ENCODE measurements around the gene ZNF318.
"Not testable (repeated sequence)": the region's sequence is repeated elsewhere in the genome, so short reads cannot be mapped to it uniquely, and the experiment has no call there.

ZNF318 gene, protein sequence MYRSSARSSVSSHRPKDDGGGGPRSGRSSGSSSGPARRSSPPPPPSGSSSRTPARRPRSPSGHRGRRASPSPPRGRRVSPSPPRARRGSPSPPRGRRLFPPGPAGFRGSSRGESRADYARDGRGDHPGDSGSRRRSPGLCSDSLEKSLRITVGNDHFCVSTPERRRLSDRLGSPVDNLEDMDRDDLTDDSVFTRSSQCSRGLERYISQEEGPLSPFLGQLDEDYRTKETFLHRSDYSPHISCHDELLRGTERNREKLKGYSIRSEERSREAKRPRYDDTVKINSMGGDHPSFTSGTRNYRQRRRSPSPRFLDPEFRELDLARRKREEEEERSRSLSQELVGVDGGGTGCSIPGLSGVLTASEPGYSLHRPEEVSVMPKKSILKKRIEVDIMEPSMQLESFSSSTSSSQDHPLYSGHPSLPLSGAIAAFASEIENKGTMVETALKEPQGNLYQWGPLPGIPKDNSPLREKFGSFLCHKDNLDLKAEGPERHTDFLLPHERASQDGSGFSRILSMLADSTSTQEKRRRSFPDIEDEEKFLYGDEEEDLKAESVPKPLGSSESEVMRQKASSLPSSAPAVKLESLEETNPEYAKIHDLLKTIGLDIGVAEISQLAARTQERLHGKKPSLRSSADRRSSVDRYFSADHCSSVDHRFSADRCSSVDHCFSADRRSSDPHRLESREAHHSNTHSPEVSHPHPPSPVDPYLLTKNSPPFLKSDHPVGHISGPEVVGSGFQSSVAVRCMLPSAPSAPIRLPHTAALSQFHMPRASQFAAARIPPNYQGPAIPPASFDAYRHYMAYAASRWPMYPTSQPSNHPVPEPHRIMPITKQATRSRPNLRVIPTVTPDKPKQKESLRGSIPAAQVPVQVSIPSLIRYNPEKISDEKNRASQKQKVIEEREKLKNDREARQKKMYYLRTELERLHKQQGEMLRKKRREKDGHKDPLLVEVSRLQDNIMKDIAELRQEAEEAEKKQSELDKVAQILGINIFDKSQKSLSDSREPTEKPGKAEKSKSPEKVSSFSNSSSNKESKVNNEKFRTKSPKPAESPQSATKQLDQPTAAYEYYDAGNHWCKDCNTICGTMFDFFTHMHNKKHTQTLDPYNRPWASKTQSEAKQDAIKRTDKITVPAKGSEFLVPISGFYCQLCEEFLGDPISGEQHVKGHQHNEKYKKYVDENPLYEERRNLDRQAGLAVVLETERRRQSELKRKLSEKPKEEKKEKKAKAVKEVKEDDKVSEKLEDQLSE (N-terminal part only)

DNA sequence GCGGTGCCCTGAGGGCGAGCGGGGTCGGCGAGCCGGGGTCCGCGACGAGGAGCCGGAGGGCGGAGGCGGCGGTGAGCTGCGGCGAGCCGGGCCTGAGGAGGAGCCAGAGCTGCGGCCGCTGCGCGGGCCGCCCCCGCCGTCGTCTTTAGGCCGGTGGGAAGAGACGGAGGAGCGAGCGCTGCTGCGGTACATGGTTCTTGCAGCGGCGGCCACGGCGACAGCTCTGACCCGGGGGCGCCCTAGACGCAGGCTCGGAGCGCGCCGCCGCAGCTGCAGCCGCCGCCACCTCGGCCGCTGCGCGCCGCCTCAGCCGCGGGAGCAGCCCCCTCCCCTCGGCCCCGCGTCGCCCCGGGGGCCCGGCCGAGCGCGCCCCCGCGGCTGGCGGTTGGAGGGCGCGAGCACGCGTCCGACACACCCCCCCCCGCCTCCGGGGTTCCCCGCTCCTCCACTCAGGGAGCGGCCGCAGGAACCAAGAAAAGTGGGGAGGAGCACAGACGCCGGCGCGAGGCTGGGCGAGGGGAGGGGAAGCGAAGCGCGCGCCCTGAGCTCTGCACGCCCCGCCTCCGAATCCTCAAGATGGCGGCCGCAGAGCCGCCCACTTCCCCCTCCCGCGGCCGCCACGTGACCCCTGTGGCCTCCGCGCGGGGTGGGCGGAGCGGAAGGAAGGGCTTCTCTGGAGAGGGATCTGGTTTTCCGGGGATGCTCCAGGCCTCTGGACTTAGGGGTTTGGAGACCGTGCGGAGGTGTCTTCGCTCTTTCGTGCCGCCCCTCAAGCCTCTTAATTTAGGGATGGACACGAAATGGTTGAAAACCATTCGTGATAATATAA, at the start of gene ZNF318:
ZNF318 (minus strand) TSS at position 474 of the 829 bp plus-strand sequence; CDS start at position 192, 282 bp downstream.
- peak; percentile 99 for DNase-seq (ENCODE audit: low read depth, low spot score)

DNA sequence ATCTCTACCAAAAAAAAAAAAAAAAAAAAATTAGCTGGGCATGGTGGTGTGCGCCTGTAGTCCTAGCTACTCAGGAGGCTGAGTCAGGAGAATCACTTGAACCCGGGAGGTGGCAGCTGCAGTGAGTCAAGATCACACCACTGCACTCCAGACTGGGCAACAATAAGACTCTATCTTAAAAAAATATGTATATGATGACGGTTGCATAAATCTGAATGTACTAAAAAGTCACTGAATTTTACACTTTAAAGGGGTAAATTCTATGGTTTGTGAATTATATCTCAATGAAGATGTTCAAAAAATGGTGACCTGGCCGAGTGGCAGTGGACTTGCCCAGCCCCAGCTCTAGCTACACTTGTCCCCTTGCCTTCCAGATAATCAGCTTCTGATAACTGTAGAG, 47.5 kb upstream of the ZNF318 start:
- DNase-seq (ENCODE audit: low read depth, low spot score): no peak

DNA sequence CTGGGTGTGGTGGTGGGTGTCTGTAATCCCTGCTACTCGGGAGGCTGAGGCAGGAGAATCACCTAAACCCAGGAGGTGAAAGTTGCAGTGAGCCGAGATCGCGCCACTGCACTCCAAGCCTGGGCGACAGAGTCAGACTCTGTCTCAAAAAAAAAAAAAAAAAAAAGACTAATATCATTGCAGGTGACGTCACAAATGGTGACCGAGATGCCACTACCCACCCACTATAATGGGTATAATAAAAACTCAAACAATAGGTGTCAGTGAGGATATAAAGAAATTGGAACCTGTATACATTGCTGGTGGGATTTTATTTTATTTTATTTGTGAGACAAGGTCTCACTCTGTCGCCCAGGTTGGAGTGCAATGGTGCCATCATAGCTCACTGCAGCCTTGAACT, 45.8 kb upstream of the ZNF318 start:
- DNase-seq (ENCODE audit: low read depth, low spot score): not testable (repeated sequence)

DNA sequence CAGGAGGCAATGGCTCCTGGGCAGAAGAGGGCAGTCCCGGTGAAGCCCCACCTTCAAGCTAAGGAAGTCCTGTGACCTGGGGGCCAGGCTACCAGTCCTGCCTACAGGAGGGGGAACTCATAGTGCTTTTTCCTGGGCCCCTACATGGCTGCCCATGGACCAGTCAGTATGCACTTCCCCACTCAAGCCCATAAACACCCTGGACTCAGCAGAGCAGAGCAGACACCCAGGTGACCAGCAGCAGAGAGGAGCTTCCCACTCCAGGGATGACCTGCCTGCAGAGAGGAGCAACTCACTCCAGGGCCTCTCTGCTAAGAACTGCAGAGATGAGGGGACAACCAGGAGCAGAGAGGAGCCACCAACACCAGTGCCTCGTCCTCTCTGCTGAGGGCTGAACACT, 43.6 kb upstream of the ZNF318 start:
- no peak for DNase-seq (ENCODE audit: low read depth, low spot score)

DNA sequence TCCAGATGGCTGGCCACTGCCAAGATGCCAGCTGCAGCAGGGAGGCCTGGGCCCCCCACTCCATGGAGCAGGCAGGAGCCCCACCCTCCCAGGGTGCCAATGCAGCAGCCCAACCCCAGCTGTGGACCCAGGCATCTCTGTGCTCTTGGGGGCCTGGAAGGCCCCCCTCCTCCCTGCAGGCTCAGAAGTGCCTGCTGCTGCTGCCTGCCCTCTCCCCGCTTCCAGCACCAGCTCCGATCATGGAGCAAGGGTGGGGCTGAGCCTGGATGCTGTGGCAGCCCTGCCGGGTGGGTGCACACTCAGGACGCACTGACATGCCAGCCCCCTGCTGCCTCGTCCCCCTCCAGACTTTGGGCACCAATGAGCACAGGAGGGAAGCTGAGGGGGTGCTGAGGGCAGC, 43.1 kb upstream of the ZNF318 start:
- no peak for DNase-seq (ENCODE audit: low read depth, low spot score)

DNA sequence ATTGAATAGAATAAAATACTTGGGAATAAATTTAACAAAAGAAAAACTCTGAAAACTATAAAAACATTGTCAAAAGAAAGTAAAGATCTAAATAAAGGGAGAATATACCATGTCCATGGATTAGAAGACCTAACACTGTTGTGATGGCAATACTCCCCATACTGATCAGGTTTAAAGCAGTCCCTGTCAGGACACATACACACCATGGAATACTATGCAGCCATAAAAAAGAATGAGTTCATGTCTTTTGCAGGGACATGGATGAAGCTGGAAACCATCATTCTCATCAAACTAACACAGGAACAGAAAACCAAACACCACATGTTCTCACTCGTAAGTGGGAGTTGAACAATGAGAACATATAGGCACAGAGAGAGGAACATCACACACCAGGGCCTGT, 41.3 kb upstream of the ZNF318 start:
- not testable (repeated sequence) for DNase-seq (ENCODE audit: low read depth, low spot score)

DNA sequence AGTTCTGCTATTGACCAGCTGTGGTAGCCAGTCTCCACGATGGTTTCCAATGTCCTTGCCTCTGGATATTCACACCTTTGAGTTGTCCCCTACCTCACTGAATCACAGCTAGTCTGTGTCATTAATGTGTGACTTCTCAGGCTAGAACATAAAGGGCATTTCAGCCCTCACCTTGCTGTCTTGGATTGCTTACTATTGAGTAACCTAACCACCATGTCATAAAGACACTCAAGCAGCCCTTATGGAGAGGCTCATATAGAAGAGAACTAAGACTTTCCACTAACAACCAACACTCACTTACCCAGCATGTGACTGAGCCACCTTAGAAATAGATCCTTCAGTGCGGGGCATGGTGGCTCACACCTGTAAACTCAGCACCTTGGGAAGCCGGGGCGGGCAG, 38.8 kb upstream of the ZNF318 start:
- DNase-seq (ENCODE audit: low read depth, low spot score): no peak

DNA sequence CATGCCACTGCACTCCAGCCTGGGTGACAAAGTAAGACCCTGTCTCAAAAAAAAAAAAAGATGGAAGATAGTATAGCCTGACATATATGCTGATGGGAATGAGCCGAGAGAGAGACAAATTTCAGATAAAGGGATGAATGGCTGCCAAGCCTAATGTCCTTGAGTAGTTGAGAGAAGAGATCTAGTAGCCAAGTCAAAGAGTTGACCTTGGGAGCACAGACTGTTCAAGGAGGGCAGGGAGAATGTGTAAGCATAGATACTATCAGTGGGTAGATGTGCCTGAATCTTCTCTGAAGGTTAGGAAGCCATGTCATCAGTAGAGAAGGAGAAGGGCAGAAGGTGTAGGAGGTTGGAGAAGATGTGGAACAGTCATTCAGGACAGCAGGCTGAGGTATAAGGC, 37.8 kb upstream of the ZNF318 start:
- DNase-seq (ENCODE audit: low read depth, low spot score): no peak

DNA sequence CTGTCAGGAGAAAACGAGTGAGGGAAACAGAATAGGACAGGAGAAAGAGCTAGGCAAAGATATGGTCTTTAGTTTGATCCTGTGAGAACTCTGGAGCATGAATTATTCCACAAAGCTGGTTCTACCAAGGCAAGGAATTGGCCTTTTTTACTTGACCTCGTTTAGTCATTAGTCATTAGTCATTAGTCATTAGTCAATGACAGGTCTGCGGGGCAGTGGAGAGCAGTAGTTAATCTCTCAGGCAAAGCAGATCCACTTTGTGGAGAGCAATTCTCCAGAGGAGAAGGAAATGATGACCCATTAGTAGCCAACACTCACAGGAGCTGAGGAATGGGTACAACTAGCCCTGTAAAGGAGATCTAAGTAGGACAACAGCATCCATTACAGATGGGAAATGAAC, 35.9 kb upstream of the ZNF318 start:
- no peak for DNase-seq (ENCODE audit: low read depth, low spot score)

DNA sequence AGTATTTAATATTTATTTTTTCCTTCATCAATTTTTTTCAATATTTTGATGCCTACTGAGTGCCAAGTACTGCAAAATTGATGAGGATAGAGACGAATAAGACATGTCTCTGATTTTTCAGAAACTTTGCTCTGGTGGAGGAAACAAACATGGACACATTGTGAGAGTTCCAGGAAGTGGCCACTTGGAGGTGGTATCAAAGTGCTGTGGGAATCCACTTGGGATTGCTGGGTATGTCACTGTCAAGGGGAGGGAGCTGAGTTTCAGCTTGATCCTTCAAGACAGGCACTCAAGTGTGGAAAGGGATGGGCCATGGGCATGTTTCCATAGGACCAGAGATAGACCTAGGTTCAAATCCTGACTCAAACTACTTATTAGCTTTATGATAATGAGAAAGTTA, 33.4 kb upstream of the ZNF318 start:
- no peak for DNase-seq (ENCODE audit: low read depth, low spot score)

DNA sequence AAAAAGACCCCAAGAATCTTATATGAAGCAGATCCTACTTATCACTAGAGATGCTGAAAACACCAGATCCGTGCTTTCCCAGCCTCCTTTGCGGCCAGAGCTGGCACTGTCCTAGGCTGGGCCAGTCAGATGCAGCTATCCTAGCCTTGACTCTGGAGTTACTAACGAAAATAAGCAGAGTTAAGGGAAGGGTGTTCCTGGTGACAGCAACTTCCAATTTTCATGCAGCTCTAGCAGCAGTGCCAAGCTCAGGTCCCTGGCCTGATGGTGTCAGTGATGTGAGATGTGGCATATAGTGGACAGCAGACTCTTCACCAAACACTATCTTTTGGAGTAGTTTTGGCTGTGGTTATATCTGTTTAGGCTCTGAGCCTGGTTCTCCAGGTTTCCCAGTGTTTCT, 32.3 kb upstream of the ZNF318 start:
- no peak for DNase-seq (ENCODE audit: low read depth, low spot score)

DNA sequence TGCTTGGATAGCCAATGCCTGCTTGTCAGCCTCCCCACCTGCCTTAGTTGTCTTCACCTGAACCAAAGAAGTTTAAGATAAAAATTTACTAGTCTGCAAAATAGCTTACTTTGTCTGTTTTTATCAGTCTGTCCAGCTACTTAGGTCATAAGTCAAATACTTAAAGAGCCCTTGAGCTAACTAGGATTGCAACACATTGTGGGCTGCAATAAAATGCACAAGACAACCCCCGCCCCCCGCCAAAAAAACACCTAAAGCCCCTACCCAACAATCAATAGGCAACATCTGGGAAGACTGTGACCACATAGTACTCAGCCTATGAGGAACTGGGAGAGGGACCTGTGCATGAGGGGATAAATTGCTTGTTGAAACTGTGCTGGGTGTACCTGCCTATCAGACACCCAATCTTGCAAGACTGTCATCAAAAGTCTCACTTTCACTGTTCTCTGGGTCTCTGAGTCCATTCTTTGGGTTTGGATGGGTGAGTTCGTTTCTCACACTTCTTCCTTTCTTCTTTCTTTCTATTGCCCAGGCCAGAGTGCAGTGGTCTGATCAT, 30.6 kb upstream of the ZNF318 start:
- no peak for DNase-seq (ENCODE audit: low read depth, low spot score)

DNA sequence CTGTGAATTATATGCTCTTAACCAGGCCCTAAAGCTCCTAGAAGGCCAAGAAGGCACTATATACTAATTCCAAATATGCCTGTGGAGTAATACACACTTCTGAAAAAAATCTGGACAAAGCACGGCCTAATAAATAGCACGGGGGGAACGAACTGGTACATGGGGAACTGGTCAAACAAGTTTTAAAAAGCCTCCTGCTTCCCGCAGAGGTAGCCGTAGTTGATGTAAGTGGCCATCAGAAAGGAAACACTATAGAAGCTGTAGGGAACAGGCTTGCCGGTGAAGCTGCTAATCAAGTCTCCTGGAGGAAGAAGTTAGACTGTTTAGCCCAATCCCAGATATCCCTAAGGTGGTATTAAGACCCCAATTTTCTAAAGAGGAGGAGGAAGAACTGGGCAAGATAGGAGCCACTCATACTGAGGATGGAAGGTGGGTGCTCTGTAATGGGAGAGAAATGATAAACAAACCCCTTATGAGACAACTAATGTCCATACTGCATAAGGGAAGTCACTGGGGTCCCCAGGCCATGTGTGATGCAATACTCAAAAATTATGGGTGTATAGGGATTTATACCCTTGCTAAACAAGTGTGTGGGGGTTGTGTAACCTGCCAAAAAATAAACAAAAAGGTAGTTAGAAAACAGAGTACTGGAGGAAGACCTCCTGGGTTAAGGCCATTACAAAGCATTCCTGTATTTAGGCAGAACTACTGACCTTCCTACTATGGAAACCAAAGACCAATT, 27.1 kb upstream of the ZNF318 start:
- DNase-seq (ENCODE audit: low read depth, low spot score): peak; percentile 57

DNA sequence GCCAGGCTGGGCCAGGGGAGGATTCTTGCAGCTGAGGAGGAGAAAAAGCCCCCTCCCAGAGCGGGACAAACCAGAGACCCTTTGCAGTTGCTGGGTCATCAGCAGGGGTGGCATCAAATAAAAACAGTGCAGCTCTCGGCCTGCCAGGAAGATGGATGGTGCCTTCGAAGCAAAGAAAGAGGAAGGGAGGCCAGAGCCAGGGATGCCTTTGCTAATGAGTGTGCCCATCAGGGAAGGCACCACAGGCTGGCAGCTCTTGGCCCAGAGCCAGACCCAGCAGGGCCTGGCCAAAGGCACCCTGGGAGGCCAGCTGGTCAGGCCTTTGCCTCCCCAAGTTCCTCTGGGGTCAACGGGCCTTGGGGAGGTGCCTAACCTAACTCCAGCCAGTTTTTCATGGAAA, 26.3 kb upstream of the ZNF318 start:
- DNase-seq (ENCODE audit: low read depth, low spot score): no peak

DNA sequence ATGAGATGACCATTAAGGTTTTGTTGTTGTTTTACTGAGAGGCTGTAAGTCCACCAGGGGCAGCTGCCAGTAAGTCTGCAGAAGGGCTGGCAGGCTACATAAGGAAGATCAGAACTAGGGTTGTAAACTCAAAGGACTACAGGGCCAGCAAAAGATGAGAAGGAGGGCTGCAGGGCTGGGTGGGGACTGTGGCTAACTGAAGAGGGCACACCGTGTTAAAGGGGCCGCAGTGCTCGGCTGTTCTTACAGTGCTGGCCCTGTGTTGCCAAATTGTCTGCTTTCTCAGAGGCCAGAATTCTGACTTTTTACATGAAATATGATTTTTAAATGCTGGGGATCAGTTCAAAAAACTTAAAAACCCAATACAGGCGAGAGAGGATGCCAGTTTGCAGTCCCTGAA, 25.5 kb upstream of the ZNF318 start:
- no peak for DNase-seq (ENCODE audit: low read depth, low spot score)

DNA sequence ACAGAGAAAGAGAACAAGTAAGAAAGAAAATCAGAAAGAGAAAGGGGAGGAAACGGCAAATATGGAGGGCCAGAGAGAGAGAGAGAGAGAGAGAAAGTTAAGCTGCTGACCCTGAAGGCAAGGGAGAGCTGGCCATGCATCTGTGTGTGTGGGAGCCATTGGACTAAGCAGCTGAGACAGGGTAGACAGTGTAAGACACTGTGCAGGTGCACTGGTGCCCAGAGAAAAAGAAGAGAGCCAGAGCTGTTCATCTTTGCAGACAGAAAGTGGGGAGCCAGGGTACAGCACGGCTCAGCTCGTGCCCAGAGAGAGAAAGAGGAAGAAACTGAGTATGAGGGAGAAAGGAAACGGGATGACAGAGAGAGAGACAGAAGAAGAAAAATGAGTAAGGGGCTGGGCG, 24.2 kb upstream of the ZNF318 start:
- no peak for DNase-seq (ENCODE audit: low read depth, low spot score)

DNA sequence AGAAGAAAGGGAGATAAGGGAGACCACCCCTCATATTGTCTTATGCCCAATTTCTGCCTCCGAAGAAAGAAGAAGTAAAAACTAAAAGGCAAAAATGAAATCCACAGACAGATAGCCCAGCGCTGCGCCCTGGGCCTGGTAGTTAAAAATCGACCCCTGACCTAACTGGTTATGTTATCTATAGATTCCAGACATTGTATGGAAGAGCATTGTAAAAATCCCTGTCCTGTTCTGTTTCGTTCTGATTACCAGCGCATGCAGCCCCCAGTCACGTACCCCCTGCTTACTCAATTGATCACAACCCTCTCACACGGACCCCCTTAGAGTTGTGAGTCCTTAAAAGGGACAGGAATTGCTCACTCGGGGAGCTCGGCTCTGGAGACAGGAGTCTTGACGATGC, 23.7 kb upstream of the ZNF318 start:
- DNase-seq (ENCODE audit: low read depth, low spot score): not testable (repeated sequence)

DNA sequence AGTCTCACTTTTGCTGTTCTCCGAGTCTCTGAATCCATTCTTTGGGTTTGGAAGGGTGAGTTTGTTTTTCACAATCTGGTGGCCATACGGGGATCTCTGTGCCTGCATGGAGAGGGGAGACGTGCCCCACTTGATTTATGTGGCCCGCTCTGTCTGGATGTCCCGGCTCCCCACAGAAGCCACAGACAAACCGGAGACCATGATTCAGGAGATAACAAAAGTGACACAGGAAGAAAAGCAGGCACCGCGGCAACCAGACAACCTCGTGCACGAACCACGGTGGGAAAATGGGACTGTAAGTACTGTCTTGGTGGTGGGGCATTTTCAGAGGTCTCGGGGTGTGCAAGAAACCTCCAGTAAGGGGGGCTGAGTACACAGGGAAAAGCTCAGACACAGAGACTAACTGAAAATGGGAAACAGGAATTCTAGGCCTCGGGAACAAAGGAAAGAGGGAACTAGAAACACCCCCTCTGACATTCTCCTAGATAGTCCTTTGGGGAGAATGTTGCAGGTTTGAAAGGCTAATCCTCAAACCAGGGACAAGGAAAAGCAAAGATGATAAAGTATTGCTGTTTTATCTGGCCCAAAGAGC, 22.1 kb upstream of the ZNF318 start:
- peak; percentile 46 for DNase-seq (ENCODE audit: low read depth, low spot score)

DNA sequence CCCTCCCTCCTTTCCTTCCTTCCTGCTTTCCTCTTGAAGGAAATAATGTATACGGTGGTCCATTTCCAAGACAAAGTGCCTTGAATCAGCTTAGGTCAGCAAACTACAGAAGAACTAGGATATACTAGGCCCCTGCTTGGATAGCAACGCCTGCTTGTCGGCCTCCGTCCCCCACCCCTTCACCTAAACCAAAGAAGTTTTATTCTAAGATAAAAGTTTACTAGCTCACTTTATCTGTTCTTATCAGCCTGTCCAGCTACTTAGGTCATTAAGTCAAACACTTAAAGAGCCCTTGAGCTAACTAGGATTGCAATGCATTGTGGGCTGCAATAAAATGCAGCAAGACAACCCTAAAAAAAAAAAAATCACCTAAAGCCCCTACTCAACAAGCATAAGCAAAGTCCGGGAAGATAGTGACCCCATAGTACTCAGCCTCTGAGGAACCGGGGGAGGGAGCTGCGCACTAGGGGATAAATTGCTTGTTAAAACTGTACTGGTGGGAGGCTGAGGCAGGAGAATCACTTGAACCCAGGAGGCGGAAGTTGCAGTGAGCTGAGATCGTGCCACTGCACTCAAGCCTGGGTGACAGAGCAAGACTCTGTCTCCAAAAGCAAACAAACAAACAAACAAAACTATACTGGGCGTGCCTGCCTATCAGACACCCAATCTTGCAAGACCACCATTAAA, 21.4 kb upstream of the ZNF318 start:
- peak; percentile 41 for DNase-seq (ENCODE audit: low read depth, low spot score)
